Left renal pelvis (tissue), 4 donors: ENCODE measurements around the gene RNF41. TPM values are rescaled to one million over a fixed set of nuclear protein-coding genes. Genes with fewer than 3 reads are reported as not detected.
A peak's percentile ranks its signal among the peaks of the same experiment; 100 is the strongest.
"Not testable (repeated sequence)": the region's sequence is repeated elsewhere in the genome, so short reads cannot be mapped to it uniquely, and the experiment has no call there.

Source experiments
- DNase-seq, 4 donors: peaks; one replicate each; pipeline ENCODE4 v3.0.0-alpha.2; 2013; ENCODE audit warnings: low read depth in 4 of 4, low spot score in 3 of 4
- polyA plus RNA-seq, 4 donors: library from polyadenylated mRNA; unstranded; fragments of 120-200 nt; gene quantifications; one replicate each; pipeline ENCODE4 v1.2.1, GENCODE V29; 2013; ENCODE audit not compliant: insufficient read length in 4 of 4

Gene RNF41
- polyA plus RNA-seq, 4 donors = 42.5 to 43.6 (median 43.3) TPM

DNA sequence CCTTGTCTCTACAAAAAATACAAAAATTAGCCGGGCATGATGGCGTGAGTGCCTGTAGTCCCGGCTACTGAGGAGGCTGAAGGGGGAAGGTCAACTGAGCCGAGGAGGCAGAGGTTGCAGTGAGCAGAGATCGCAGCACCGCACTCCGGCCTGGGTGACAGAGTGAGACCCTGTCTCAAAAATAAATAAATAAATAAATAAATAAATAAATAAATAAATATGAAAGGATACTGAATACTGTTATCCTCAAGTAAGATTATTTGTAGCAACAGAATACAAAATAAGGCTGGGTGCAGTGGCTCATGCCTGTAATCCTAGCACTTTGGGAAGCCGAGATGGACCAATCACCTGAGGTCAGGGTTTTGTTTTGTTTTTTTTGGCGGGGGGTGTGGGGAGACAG, 1.9 kb downstream of the RNF41 start:
- no peak for DNase-seq

DNA sequence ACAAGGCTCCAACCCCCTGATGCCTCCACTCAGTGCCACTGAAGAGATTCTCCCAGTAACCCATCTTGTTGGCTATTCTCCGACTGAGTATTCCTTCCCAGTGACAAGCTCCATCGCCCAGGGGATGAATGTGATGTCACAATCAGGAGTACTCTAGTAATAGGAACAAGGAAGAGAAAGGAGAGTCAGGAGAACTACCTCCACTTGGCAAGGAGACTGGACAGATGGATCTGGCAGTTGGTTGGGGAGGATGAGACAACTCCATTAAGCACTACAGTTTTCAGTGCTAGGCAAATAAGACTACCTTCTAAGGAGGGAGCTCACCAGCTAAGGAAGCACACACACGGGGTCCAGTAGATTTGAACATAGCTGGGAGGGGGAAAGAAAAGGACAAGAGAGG, 5.3 kb downstream of the RNF41 start:
- no peak for DNase-seq

DNA sequence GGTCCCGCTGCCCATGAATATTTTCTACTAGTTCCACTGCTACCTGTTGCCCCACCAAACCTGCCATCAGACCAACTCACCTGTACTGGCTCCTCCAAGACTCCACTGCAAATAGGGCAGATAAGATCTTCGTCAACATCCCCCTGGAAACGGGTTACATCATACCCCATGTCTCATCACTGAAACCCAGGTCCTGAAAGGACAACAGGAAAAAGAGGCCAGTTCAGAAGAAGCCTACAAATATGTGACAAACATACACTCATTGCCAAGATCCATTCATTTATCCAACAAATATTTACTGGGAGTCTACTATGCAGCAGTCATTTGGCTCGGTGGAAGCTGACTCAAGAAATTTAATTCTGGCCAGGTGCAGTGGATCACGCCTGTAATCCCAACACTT, 7.8 kb downstream of the RNF41 start:
- no peak for DNase-seq

DNA sequence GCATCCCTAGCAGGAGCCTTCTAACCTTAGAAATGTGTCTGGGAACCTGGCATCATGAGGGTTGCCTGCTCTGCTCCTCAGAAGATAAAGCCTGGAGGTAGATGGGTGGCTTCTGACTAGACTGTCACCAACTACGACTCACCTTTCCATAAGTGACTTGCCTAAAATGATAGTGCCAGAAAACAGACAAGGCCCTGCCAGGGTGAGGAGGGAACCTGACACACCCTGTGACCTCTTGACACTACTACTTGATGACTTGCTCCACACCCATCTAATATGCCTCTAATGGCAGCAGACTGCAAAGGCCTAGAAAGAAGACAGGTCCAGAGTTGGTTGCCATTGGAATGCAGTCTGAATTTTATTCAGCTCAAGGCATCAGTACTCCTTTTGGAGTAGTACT, 9.4 kb downstream of the RNF41 start:
- DNase-seq = no peak

DNA sequence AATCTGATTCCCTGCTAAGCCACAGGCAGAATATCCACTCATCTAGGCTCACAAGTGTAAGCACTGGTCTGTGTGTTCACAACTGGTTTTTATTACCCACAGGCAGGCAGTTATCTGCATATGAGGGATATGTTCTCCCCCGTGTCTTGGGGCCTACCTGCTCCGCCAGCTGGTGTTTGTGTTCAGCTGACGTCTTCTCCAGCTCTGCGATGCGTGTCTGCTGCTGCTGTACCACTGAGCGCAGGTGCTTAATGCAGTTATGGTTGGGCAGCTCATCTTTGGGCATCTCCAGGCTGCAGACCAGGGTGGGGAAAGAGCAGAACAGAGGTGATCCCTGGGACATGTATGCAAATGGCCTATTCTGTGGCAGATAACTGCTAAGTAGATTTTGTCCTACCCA, 13.7 kb downstream of the RNF41 start:
- no peak for DNase-seq

DNA sequence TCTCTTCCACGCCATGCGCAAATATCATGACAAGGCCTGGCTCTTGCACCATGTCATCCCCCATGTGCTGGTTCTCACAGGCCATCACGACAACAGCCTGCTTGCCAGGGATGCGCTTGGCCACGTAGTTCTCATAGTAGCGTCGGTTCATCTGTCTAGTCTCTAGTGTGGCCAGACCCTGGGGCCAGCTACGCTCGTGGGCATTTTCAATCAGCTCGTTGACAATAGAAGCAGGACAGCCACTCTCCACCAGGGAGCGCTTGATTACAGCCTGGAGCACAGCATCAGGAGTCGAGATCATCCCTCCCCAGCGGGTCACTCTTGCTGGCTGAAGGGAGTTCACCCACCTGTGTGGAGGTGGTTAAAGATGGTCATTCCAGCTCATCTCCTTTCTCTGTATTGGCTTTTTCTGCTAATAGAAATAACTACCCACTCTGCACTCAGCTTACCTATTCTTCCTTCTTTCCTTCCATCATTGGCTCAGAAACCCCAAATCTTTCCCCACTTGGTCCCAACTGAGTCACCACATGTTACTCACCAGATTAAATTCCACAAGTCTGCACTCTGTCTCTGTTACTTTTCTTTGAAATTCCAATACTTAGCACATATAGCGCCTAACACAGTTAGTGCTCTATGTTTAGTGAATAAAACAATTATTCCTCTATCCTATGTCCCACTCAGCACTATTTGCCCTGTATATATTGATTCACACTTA, 15.1 kb downstream of the RNF41 start:
- DNase-seq = no peak

DNA sequence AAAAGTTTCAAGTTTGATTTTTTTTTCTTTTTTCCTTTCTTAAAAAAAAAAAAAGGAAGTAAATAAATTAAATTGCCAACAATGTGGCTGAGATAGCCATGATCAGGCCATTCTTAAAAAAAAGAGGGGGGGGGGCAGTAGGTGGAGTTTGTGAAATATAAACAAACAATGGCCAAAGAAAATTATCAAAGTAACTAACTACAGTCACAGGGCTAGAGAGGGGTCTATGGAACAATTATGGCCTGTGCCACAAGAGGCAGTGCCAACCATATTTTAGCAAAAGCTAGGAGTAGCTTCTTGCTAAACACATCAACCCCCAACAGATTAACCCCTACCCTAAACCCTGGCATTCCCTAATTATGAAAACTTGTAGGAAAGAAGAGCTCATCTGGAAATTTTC, 16.3 kb downstream of the RNF41 start:
- DNase-seq = no peak

DNA sequence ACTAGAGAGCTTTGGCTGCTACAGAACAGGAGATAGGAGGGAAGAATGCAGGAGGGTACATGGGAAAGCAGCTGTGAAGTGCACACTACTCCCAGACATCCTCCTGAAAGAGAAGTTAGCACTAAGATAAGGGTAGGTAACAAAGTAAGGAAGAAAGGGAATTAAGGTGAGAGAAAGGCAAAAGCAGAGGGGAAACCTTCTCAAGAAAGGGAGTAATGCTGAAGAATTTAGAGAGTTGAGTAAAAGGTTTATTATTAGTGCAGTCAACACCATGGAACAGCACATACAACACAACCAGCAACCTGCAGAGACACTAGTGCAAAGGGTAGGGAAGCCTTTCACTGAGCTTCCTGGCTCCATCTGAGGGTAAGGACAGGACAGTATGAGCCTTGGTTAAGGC, 17.4 kb downstream of the RNF41 start:
- no peak for DNase-seq

DNA sequence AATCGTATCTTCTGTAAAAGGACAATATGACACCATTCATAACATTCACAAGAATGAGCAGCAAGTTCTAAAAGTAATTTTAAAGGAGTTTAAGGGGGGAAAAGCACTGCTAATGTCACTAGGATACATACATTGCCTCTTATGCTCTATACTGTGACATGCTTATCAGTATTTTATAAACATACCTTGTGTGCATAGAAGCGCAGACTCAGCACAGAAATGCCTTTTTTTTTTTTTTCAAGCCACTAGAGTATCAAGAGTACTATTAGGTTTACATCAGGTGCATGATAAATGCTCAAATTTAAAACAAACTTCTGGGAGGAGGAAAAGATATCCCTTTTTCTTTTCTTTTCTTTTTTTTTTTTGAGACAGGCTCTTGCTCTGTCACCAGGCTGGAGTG, 18.9 kb downstream of the RNF41 start:
- no peak for DNase-seq

DNA sequence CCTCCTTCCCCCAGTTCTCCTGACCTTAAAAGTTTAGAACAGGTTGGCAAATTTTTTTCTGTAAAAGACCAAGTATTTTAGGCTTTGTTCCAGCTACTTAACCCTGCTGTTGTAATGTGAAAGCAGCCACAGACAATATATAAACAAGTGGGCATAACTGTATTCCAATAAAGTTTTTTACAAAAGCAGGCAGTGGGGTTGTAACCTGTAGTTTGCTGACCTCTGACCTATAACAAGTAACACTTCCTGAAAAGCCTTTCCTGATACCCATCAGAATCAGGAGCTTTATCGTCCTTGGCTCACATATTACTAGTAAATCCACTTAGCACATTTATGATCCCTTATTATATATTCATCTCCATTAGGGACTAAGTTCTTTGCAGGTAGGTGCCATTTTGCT, 19.4 kb downstream of the RNF41 start:
- no peak for DNase-seq

DNA sequence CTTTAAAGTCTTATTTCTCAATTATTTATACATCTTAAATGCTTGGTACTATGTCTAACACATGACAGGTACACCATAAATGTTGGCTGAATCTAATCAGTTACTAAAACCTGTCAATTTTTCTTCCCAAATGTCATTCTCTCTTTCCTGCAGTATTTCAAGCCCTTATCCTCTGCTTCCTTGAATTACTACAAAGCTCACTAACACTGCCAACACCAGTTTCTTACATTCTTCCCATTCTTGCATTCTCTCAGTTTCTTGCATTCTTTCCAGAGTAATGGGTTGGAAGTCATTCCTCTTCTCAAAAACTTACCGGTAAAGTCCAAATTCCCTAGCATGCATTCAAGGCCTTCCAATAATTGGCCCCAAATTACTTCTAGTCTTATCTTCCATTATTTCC, 22.9 kb downstream of the RNF41 start:
- no peak for DNase-seq

DNA sequence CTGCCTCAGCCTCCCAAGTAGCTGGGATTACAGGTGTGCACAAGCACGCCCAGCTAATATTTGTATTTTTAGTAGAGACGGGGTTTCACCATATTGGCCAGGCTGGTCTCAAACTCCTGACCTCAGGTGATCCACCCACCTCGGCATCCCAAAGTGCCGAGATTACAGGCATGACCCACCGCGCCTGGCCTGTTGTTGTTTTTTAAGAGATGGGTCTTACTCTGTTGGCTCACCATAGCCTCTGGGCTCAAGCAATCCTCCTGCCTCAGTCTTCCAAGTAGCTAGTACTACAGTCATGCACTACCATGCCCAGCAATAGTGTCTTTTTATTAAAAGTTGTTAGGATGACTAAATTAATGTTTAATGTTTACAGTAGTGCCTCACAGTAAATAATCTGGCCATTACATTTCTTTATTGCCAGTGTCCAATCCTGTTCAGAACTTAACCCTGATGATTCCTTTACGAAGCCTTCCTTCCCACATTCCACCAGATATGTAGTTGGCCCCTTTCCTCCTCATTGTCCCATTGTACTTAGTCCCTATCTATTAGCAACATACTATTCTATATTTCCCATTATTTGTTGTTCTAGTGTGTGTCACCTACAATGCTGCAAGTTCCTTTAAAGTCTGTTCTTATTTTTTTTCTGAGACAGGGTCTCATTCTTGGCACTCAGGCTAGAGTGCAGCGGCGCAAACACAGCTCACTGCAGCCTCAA, 23.6 kb downstream of the RNF41 start:
- DNase-seq = no peak

DNA sequence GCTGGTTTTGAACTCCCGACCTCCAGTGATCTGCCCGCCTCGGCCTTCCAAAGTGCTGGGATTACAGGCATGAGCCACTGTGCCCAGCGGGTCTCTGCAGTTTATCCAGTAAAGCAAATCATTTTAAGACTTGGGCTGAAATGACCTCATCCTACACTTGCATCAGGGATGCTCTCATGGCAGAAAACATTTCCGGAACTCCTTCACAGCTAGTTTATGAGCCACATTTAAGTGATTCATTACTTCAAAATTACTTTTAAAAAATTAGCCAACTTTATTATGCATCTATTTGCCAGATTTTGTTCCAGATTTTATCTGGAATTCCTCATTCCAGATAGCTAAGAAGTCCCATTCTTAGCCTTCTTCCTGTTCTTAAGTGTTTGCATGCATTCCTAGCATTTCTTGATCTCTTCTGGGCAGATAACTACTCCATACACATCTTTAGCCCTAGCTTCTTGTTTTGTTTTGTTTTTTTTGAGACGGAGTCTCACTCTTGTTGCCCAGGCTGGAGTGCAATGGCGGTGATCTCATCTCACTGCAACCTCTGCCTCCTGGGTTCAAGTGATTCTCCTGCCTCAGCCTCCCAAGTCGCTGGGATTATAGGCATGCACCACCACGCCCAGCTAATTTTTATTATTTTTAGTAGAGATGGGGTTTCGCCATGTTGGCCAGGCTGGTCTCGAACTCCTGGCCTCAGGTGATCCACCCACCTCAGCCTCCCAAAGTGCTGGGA, 24.7 kb downstream of the RNF41 start:
- DNase-seq = not testable (repeated sequence)

DNA sequence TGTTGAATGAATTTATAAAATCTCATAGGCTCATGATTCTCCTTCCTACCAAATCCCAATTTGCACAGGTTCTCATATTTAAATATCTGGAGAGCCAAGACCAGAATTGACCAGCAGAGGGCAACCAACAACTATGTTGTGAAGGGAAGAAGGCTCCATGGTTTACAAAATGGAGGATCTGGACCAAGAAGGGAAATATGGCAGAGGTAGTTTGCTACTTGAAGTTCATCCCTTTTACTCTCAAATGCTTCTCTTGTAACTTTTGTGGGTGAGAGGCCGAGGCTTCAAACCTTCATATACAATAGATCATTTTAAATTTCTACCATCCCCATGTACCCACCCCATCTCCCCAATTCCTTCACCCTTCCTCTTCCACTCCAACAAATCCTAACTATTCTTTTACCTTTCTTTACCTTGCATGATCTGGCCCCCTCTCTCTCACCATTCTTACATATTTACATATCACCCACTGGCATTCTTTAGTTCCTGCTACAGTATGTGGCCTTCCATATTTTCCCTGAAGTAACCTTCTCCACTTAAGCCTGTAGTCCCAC, 28.6 kb downstream of the RNF41 start:
- peak in 3 of 4 donors; percentile 56 to 77 (median 66) for DNase-seq

DNA sequence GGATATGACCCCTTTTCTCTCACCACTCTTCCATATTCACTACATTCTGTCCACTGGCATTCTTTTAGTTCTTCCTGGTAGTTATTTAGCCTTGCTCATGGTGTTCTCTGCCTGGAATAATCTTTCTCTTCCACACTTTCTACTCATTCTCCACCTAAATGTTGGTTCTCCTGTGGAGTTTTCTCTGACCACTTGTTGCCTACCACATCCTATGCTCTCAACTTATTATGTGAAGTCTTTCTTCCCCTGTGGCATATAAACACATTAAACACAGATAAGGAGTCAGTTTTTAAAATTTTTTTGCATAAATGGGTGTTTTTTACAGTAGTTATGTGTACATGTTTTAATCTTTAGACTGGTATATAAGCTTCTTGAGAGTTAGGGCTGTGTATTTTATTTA, 29.1 kb downstream of the RNF41 start:
- no peak for DNase-seq

DNA sequence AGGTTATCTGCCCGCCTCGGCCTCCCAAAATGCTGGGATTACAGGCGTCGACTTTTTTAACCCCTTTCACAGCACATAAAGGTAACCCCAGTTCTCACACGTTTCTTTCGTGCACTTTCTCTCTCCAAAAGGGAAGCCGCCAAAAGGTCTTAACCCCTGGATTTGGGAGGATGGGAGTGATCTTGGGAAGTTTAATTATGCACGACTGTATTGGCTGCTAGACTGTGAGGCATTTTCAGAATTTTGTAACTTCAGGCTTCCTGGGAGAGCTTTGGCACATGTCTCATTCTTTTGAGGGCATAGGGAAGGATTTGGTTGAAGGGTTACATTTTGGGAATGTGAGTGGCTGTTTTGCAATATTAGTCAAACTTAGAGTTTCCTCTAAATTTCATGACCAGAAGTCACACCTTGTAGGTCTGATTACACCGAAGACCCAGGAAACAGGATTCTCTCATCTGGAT, 31.0 kb downstream of the RNF41 start:
- DNase-seq = no peak

DNA sequence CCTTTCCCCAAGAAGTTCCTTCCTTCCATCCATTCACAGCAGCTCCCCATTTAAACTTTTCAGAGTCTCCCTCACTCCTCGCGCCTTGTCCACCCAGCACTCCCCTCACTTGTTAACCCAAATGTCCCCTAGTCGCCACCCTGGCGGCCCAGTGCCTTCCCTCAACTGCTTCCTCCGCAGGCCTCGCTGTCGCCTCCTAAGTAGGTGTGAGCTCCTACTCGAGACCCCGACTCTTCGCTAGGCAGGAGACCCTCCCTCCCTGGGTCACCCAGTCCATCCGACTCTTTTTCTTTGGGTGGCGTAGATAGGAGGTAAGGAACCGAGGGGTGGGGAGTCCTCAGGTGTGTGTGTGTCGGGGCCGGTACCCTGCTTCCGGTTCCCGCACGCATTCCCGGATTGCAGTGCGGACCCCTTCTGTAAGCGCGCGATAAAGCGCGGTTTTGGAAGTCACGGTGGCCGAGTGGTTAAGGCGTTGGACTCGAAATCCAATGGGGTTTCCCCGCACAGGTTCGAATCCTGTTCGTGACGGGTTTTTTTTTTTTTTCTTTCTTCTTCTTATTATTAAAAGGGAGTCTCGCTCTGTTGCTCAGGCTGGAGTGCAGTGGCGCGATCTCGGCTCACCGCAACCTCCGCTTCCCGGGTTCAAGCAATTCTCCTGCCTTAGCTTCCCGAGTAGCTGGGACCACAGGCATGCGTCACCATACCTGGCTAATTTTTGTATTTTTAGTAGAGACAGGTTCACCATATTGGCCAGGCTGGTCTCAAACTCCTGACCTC, 31.6 kb downstream of the RNF41 start:
- peak; percentile 87 to 90 (median 89) for DNase-seq

DNA sequence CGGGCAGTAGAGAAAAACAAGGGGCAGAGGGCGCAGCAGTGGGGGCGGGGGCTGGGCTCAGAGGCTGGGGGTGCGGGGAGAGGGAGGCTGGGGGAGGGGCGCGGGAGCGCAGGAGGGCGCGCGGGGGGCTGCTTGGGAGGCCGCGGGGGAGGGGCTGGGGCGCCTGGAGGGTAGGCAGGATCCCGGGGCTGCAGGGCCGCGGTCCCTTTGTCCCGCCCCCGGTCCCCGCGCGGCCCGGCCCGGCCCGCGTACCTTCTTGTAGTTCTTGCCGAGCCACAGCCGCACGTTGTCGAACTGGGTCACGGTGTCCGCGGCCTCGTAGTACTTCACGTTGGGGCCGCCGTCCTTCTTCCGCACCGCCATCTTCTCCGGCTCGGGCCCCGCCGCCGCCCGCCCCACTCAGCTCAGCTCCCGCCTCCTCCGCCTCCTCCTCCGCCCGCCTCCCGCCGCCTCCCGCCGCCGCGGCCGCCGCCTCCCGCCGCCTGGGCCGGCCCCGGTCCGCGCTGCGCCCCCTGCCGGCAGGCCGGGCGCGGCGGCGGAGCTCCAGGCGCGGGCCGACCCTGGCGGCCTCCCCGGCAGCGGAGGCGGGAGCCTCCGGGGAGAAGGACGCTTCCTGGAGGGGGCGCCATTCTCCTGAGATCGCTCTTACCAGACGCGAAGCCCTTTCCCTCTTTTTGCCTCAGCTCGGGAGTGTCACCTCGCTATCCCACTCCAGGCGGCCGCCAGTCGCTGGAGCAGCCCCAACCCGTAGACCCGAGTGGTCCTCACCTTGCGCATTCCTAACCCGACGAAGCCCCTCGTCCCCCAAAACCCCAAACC, 32.4 kb downstream of the RNF41 start, which contains the start of gene SMARCC2:
TSS of gene SMARCC2 (minus strand) at position 385 of the 819 bp plus-strand sequence. CDS start at position 363, 22 bp downstream.
- peak; percentile 65 to 77 (median 72) for DNase-seq

DNA sequence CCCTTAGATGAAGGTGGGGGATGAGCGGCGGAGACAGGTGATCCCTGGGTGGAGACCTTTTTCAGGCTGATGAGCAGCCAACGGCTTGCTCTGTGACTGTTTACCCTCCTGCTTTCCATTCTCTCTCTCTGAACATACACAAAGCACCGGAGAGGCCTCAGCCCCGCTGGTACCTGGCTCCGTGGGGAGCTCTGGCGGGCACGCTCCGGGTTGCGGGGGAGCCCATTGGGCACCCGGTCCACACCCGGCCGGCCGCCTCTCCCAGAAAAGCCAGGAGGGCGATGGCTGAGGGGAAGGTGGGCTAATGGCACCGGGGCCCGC, 33.0 kb downstream of the RNF41 start:
- no peak for DNase-seq
